HepG2 (cell line): ENCODE data around the gene MGAT5. TPM values are rescaled to one million over a fixed set of nuclear protein-coding genes. Genes with fewer than 3 reads are reported as not detected.
A peak's percentile ranks its signal among the peaks of the same experiment; 100 is the strongest.

Source experiments
- KDM2A ChIP-seq: sonication (generic); formaldehyde crosslinking; IDR thresholded peaks from 2 replicates; pipeline ENCODE4 v1.4.0; 2020; ENCODE audit warnings: low read depth, missing genetic modification reagents, borderline replicate concordance
- KLF11 ChIP-seq: IDR thresholded peaks from 2 replicates; pipeline ENCODE4 v1.6.1; 2016; ENCODE audit warnings: missing compliant biosample characterization
- MBNL3 ChIP-seq: fragments of 250-450 bp; sonication (Bioruptor Pico); conservative IDR thresholded peaks from 2 replicates; pipeline ENCODE4 v1.8.0; 2022; ENCODE audit warnings: mild to moderate bottlenecking, inconsistent platforms
- RAD21 ChIP-seq: fragments of 450-650 bp; formaldehyde crosslinking; IDR thresholded peaks from 2 replicates; pipeline ENCODE4 v1.5.0; 2020; ENCODE audit warnings: mild to moderate bottlenecking
- TBL1XR1 ChIP-seq: fragments of 150-350 bp; IDR thresholded peaks from 2 replicates; pipeline ENCODE4 v1.6.1; 2014; ENCODE audit warnings: borderline replicate concordance, low read length; ENCODE audit not compliant: partially characterized antibody
- ZBTB40 ChIP-seq, 2 experiments: fragments of 450-650 bp in 1 of 2; sonication (generic) in 1 of 2; formaldehyde crosslinking in 1 of 2; IDR thresholded peaks; 2 replicates each; pipeline versions ENCODE4 v1.6.1 to v1.8.0; 2016 to 2022; ENCODE audit warnings: antibody characterized with exemption in 1 of 2, mild to moderate bottlenecking in 1 of 2, missing genetic modification reagents in 1 of 2
- ZBTB44 ChIP-seq: sonication (generic); formaldehyde crosslinking; IDR thresholded peaks from 2 replicates; pipeline ENCODE4 v1.4.0; 2020; ENCODE audit warnings: missing genetic modification reagents
- ZBTB7A ChIP-seq: sonication (generic); formaldehyde crosslinking; IDR thresholded peaks from 2 replicates; pipeline ENCODE4 v1.8.0; 2022; ENCODE audit warnings: mild to moderate bottlenecking, missing genetic modification reagents
- ZFP62 ChIP-seq: sonication (generic); formaldehyde crosslinking; IDR thresholded peaks from 2 replicates; pipeline ENCODE4 v1.4.0; 2020; ENCODE audit warnings: missing genetic modification reagents
- ZMYM3 ChIP-seq: sonication (generic); formaldehyde crosslinking; IDR thresholded peaks from 2 replicates; pipeline ENCODE4 v1.5.1; 2020; ENCODE audit warnings: mild to moderate bottlenecking, missing genetic modification reagents
- ZNF326 ChIP-seq: sonication (generic); formaldehyde crosslinking; IDR thresholded peaks from 2 replicates; pipeline ENCODE4 v1.4.0; 2020; ENCODE audit warnings: missing genetic modification reagents, borderline replicate concordance
- ZNF619 ChIP-seq: sonication (generic); formaldehyde crosslinking; IDR thresholded peaks from 2 replicates; pipeline ENCODE4 v1.4.0; 2020; ENCODE audit warnings: mild to moderate bottlenecking, missing genetic modification reagents
- ZNF687 ChIP-seq: sonication (generic); formaldehyde crosslinking; IDR thresholded peaks from 2 replicates; pipeline ENCODE4 v1.5.1; 2020; ENCODE audit warnings: mild to moderate bottlenecking, missing genetic modification reagents, moderate library complexity
- ZNF883 ChIP-seq: sonication (generic); formaldehyde crosslinking; IDR thresholded peaks from 2 replicates; pipeline ENCODE4 v1.5.1; 2020; ENCODE audit warnings: mild to moderate bottlenecking, missing genetic modification reagents; ENCODE audit errors: not compliant biosample characterization
- polyA plus RNA-seq, 8 experiments: library from polyadenylated mRNA; depleted of rRNA in 3 of 8; stranded (reverse) in 7 of 8; unstranded in 1 of 8; fragments of >200 nt; fragmentation: Illumina TruSeq in 4 of 8; extraction: Trizol in 4 of 8; gene quantifications; 2 replicates each; pipeline versions ENCODE4 v1.2.1 to v1.2.3, GENCODE V29; 2011 to 2016; ENCODE audit warnings: low read depth in 4 of 8, missing spikeins in 1 of 8, mixed read lengths in 1 of 8; ENCODE audit not compliant: insufficient read depth in 1 of 8
- total RNA-seq, 5 experiments: library from RNA; depleted of rRNA; stranded (reverse); fragments of >200 nt; fragmentation: Illumina TruSeq; extraction: Trizol; gene quantifications; 2 replicates each; pipeline ENCODE4 v1.2.3, GENCODE V29; 2016; ENCODE audit warnings: low read depth in 1 of 5

MGAT5 gene
- total and polyA plus RNA-seq, 2 of the 13 experiments (the other 11 are each of a cell fraction or from before 2014, with no cell fraction given): 33.1 to 60.2 TPM

- TF ChIP-seq ZNF687 (CRISPR knock-in tag): peak; percentile 77
- no peak for TF ChIP-seq ZFP62
- TF ChIP-seq ZBTB40 (IDR thresholded peaks at IDR 0.05): no peak
- 0 out of 2 replicates have a peak, but pooled peaks have one; percentile 23 for TF ChIP-seq ZBTB40 (CRISPR knock-in tag; IDR thresholded peaks at IDR 0.05)
- no peak; the same call in 1 of the 2 replicates for TF ChIP-seq ZBTB7A (CRISPR knock-in tag)
- TF ChIP-seq ZNF619 (CRISPR knock-in tag): no peak
- no peak for TF ChIP-seq KLF11 (CRISPR knock-in tag)
- TF ChIP-seq ZMYM3 (CRISPR knock-in tag): peak; percentile 15; the same call in 1 of the 2 replicates
- no peak for TF ChIP-seq ZNF326
- no peak for TF ChIP-seq RAD21 (CRISPR knock-in tag)
- TF ChIP-seq TBL1XR1: no peak
- no peak for TF ChIP-seq MBNL3 (CRISPR knock-in tag)
- TF ChIP-seq KDM2A: peak; percentile 40; the same call in 1 of the 2 replicates
- TF ChIP-seq ZBTB44: no peak
- TF ChIP-seq ZNF883 (CRISPR knock-in tag): no peak
These were observed 204.0 kb downstream of the MGAT5 start (continued) for GRCh38 chr2:134457765-134458472.
